Ectodermal cell (in vitro differentiated cells): ENCODE measurements around the gene RETN.

ENCODE experiments used
- H3K27ac ChIP-seq: 2 replicates; pipeline ENCODE4 v1.7.0; 2013; ENCODE audit warnings: mild to moderate bottlenecking, low read depth, low read length; ENCODE audit not compliant: insufficient read depth, poor library complexity, severe bottlenecking
- H3K27me3 ChIP-seq: 2 replicates; pipeline ENCODE4 v1.7.0; 2013; ENCODE audit warnings: mild to moderate bottlenecking, low read length; ENCODE audit not compliant: insufficient read depth, control insufficient read depth, poor library complexity, severe bottlenecking
- H3K36me3 ChIP-seq: one replicate; pipeline ENCODE4 v1.7.0; 2013; ENCODE audit warnings: low read length; ENCODE audit not compliant: control insufficient read depth, insufficient read depth
- H3K4me1 ChIP-seq: one replicate; pipeline ENCODE4 v1.7.0; 2013; ENCODE audit warnings: low read length; ENCODE audit not compliant: control insufficient read depth, insufficient read depth
- H3K4me3 ChIP-seq: 2 replicates; pipeline ENCODE4 v1.7.0; 2013; ENCODE audit warnings: low read depth, low read length, control low read depth; ENCODE audit not compliant: insufficient read depth
- H3K9me3 ChIP-seq: 2 replicates; pipeline ENCODE4 v1.7.0; 2013; ENCODE audit warnings: mild to moderate bottlenecking, low read length, moderate library complexity; ENCODE audit not compliant: control insufficient read depth
- WGBS, 2 experiments: methylation state at CpG; one replicate each; pipeline ENCODE4 v1.1.7; 2013; ENCODE audit warnings: missing lambda C conversion rate in 2 of 2; 5-methylcytosine and 5-hydroxymethylcytosine counted together

RETN gene

DNA sequence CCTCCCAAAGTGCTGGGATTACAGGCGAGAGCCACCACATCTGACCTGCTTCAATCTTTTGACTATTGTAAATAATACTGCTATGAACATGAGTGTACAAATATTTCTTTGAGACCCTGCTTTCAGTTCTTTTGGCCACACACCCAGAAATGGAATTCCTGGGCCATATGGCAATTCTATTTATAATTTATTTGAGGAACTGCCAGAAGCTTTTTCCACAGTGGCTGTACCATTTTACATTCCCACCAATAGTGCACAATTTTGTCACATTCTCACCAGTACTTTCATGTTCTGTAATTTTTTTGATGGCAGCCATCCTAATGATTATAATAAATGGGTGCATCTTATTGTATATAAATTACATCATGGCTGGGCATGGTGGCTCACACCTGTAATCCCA, 46.8 kb downstream of the RETN start:
- Histone ChIP-seq H3K36me3 (no peaks in the 10 kb centered on the region), H3K9me3 (no peaks in the 10 kb centered on the region), H3K4me3 (no peak overlapping the region), H3K4me1 (no peaks in the 10 kb centered on the region), H3K27ac (no peak overlapping the region), H3K27me3 (no peaks in the 10 kb centered on the region)
- WGBS, 2 experiments = 88 to 89% methylated on average over 1 of the region's 1 CpG

DNA sequence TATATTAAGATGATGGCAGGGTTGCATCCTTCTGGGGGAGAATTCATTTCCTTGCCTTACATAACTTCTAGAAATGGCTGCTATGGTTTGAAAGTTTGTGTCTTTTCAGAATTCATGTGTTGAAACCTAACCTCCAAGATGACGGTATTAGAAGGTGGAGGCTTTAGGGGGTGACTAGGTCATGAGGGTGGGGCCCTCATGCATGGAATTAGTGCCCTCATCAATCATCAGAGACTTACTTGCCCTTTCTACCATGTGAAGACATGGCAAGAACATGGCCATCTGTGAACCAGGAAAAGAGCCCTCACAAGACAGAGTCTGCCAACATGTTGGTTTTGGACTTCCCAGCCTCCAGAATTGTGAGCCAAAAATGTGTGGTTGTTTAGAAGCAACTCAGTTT, 47.9 kb downstream of the RETN start:
- Histone ChIP-seq H3K9me3 (no peaks in the 10 kb centered on the region), H3K4me1 (no peaks in the 10 kb centered on the region), H3K27me3 (no peaks in the 10 kb centered on the region), H3K36me3 (no peaks in the 10 kb centered on the region), H3K27ac (no peak overlapping the region), H3K4me3 (no peak overlapping the region)
- 82 to 83% methylated on average over 1 of the region's 1 CpG for WGBS, 2 experiments

DNA sequence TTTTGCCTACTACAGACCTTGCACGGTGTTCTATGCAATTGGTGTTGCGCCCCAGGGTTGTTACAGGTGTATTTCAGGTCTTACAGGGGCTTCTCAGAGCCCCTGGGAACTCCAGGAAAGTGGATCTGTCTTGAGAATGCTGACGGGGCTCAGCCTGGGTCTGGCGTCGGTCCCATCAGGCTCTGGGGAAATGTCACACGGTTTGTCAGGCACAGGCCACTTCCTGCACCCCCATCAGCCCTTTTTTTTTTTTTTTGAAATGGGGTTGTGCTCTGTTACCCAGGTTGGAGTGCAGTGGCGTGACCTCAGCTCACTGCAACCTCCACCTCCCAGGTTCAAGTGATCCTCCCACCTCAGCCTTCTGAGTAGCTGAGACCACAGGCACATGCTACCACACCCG, 49.8 kb downstream of the RETN start:
- WGBS, 2 experiments = 80 to 83% methylated on average over 8 of the region's 8 CpGs
- H3K36me3 ChIP-seq = no peaks in the 10 kb centered on the region
- H3K27ac ChIP-seq = no peak overlapping the region

More for the DNA sequence above, 49.8 kb downstream of the RETN start:
- H3K9me3 ChIP-seq = no peaks in the 10 kb centered on the region
- no peaks in the 10 kb centered on the region for H3K27me3 ChIP-seq
- H3K4me1 ChIP-seq = no peaks in the 10 kb centered on the region
- no peak overlapping the region for H3K4me3 ChIP-seq
